GM19043 (cell line): ENCODE measurements around the gene PTPN2.
A peak's percentile ranks its signal among the peaks of the same experiment; 100 is the strongest.

Experiments
- ATAC-seq: cut with Tn5 transposase; IDR thresholded peaks from one replicate; pipeline ENCODE4 v1.9.1; 2021; ENCODE audit warnings: low read depth; ENCODE audit not compliant: unreplicated experiment

Gene PTPN2

DNA sequence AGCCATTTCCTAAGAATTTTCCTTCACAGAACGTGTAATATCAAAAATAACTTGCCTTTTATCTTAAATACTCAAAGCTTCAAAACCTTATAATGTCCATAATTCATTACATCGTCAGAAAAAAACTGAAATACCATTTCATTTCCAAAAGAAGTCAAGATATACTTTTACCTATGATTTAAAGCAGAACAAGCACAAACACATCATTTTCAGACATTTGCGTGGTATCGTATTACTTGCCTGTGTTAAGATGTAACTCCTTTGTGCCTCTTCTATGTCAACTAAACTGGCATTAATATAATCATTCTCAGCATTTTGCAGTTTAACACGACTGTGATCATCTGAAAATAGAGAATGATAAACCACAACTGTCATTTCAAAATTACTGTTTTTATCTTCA, 47.5 kb downstream of the PTPN2 start:
- ATAC-seq: no peak

DNA sequence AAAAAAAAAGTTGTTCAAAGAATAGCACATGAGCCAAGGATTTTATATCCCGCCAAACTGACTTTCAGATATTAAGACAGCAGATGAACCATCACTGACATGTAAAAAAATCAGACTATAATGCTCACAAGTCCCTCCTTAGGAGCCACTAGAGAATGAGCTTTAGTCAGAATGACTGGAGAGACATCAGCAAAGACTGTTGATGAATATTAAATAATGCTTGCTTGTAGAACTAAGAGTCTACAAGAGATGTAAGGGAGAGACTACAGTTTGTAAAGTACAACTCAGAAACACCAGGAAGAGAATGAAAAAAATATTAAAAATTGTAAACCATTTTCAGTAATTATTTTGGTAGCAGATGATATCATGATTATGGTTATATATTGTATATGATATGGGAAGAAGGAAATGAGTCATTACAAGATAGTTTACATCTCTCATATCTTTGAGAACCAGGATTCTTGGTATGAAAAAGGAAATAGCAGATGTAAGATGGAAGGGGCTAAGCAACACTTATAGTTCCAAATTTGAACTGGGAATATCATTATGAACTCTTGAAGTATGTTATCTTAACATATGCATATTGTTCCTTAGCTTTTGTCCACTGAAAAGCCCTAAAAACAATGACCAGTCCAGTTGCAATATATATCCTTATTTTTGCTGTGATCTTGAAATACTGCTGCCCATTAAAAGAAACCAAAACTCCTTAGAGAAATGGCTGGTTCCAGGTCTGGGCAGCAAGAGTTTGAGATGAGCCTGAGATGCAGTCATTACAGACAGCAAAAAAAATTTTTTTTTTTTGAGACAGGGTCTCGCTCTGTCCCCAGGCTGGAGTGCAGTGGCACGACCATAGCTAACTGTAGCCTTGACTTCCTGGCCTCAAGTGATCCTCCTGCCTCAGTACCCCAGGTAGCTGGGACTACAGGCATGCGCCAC, 55.7 kb downstream of the PTPN2 start:
- no peak for ATAC-seq

DNA sequence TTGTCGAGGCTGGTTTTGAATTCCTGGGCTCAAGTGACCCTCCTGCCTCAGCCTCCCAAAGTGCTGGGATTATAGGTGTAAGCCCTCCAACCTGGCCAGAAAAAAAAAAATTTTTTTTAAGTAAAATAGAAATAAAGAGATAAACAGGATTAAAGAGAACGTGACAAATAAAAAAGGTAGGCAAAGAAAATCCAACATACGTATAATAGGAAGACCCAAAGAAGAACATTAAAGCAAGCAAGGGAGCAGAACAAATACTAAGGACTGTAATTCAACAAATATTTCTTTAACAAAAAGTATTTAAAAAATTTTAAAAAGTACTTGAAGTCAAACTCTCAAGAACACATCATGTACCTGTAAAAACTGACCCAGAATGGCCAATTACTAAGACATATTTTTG, 56.4 kb downstream of the PTPN2 start:
- no peak for ATAC-seq

DNA sequence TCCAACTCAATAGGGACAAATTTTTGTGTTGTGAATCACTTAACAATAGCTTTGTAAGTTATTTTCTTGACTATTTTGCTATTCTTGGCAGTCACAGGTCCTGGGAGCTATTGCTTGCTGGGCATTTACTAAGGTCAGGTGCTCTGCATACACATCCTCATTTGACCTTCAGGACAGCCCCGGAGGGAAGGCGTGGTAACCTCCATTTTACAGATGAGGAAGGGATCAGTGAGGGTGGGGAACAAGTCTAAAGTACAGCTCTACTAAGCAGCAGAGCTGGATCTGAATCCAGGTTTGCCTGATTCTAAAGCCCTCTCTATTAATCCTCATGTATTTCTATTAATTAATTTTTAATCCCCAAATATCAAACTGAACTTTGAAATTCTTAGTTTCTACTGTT, 58.8 kb downstream of the PTPN2 start:
- ATAC-seq: no peak

DNA sequence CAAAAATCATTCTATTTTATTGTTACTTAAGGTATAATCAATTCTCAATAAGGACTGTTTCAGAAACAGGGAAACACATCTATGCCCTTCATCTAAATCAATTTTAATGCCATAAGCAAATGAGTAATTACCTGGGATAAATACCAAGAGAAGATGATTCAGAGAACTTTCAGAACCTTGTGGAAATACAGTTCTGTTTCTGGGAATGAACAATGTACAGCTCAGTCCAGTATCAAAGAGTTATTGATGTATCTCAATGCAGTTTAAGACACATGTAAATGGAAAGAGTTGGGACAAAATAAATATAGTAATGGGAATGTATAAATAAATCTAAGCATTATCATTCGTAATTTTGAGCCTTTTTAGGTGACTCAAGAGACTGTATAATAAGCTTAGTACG, 60.1 kb downstream of the PTPN2 start:
- no peak for ATAC-seq

DNA sequence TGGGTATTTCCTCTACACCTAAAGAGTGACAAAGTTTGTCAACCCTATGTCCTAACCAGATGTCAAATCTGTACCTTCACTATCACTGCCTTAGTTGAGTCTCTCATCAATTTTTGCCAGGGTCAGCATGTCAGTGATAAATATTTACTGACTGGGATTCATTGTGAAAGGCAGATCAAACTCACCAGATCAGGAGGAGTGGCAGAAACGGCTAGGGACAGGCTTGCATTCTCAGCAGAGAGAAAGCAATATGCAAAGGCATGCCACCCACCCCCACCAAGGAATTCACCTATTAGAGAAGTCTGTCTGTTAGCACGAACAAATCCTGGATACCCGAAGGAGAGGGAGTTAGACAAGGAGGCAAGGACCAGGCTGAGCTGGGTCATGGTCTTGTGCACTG, 62.6 kb downstream of the PTPN2 start:
- ATAC-seq: no peak

DNA sequence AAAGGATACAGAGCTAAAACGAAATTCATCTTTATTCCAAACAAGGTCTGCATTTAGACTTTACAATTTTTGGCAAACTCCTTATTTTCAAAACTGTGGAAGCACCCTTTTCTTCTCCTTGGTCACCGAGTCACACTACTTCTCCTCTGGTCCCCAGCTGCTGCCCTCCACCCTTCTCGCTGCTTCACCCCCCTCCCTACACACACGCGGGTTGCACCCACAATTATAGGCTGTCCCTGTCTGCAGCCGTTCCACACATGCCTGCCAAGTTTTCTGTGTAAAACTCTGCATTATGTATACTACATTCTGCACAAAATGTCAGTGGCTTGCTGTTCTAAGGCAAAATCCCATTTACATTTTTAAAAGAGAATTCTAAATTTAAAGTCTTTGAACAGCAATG, 63.5 kb downstream of the PTPN2 start:
- no peak for ATAC-seq

DNA sequence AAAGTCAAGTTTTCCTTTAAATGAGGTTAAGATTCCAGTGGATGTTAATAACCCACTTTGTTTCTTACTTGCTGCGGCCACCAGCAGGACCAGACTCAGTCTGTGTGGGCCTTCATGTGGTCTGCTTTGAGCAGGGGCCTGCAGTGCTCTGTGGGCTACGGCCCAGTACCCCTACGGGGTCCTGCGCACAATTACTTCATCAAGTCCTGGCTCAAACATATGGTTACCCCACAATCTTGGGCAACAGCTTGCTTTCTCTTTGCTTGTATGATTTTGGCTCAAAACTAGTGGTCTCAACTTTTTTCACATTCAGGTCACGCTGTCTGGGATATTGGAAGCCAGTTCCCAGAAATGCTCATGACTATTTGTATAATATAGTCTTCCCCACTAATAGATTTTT, 64.2 kb downstream of the PTPN2 start:
- ATAC-seq: no peak

DNA sequence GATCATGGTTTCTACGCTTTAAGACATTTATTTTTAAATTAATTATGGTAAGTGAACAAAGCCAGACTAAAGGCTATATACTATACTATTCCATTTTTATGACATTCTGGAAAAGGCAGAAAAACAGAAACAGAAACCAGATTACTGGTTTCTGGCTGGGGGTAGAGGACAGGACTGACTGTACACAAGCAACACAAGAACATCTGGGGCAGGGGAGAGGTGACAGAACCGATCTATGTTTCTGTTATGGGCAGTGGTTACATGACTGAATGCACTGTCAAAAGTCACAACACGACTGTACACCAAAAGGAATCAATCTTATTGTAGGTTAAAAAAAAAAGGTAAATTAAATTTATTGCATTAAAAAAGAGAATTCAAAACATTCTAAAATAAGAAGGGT, 64.7 kb downstream of the PTPN2 start:
- ATAC-seq: peak; percentile 89

DNA sequence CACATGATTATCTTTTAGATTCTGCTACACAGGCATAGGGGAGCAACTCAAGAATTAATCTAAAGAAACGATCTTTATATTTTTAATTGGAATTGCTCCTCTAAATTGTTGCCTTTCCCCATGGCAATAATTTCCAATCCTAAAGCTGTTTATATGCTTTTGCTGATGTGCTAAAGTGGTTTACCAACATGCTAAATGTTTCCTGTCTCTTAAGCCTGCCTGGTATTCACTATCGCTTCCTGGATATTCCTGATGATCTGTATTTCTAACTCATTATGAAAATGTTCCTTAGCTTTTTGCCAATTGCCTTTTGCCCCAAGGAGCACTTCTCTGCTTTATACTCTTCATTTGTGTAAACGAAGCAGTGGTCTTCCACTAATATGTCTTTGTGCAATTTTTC, 65.8 kb downstream of the PTPN2 start:
- no peak for ATAC-seq

DNA sequence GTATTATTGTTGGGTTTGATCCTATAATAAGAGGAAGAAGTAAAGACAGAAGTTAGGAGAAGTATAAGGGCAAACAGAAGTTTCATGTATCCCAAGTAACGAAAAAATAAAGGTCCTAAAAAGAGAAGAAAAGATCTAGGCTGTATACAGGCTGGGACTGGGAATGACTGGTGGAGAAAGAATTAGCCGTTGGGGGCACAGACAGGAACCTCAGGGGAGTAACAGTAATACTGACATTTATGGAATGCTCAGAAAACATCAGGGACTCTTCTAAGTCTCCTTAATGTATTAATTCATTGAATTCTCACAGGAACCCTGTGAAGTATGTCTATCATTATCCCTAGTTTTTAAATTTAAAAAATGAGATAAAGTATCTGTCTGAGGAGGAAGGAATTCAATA, 67.6 kb downstream of the PTPN2 start:
- no peak for ATAC-seq

DNA sequence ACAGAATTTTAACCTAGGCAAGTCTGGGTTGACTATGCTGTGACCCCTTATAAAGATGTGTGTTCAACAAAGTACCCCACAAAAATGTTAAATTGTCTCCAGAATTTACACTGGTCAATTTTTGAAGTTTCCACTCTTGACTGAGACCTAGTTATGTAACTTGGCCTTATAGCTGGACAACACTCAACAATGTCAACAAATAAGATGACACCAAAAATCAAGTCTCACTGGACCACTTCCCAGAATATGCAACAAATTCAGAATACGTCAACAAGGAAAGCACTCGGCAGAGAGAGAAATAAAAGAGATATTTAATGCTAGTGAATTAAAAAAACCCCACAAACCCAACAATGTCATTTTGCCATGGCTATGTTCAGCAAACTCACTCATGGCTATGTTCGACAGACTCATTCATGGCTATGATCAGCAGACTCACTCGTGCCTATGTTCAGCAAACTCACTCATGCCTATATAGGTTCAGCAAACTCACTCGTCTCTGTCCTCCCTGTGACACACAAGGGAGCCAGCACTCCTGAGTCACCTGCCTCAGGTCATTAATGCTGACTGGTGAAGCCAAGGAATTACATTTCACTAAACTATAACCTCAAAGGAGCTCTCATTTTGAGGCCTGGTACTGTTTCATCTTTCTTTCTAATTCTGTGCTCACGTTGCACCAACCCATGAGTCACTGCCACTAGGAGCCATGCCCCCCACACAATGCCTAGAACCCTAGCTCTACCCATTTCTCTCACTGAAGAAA, 72.7 kb downstream of the PTPN2 start:
- no peak for ATAC-seq

DNA sequence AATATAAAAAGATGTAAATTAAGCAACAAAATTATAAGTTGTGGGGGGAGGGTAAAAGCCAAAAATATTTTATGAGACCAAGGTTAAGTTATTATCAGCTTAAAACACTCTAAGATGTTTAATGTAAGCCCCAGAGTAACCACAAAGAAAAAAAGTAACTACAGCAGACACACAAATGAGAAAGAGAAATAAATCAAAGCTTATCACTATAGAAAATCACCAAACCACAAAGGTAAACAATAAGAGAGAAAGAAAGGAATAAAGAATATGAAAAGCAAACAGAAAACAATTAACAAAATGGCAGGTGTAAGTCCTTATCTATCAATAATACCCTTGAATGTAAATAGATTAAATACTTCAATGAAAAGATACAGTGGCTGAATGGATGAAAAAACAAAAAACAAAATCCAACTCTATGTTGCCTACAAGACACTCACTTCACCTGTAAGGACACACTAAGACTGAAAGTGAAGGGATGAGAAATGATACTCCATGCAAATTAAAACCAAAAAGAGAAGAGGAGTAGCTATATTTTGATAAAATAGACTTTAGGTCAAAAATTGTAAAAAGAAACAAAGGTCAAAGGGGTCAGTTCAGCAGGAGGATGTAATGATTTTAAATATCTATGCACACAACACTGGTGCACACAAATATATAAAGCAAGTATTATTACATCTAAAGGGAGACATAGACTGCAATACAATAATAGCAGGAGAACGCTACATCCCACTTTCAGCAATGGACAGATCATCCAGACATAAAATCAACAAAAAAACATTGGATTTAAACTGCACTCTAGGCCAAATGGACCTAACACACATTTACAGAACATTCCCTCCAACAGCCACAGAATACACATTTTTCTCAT, 80.7 kb downstream of the PTPN2 start:
- no peak for ATAC-seq

DNA sequence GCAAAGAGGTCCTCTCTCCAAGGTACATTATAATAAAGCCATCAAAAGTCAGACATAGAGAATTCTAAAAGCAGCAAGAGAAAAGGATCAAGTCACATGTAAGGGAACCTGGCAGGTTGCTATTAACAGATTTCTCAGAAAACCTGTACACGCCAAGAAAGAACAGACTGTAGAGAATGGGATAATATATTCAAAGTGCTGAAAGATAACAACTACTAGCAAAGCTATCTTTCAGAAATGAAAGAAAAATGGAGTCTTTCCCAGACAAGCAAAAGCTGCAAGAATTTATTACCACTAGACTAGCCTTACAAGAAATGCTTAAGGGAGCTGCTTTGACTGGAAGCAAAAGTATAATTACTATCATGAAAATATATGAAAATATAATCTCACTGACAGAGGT, 81.5 kb downstream of the PTPN2 start:
- ATAC-seq: no peak

DNA sequence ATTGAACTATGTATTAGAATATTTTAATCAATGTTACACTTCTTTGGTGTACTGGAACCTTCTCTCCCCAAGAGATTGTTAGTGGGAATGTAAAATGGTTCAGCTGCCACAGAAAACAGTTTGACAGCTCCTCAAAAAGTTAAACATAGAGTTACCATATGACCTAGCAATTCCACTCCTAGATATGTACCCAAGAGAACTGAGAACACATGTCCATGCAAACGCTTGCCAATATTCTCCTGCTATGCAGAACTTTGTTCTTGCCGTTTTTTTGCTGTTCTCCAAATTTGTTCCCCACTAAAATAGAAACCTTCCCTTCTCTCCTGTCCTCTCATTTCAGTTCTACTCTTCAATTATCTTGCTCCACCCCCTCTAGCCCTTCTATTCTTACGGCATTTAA, 87.6 kb downstream of the PTPN2 start:
- ATAC-seq: no peak

DNA sequence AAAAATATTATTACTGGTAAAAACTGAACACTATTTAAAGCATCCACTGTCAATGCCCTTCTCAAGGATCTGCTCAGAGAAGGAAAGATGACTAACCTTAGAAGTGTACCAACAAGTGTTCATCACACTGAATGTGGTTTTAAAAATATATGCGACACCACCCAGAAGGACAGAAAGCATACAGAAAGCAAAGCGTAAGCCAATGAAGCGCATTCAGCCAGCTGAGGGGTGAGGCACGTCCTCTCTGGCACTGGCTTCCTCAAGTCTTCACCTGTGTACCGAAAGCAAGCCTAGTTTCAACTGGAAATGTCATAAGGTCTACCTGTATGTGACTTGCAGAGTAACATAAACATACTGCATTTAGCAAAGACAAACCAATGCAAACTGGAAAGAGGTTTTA, 92.4 kb downstream of the PTPN2 start:
- ATAC-seq: no peak

DNA sequence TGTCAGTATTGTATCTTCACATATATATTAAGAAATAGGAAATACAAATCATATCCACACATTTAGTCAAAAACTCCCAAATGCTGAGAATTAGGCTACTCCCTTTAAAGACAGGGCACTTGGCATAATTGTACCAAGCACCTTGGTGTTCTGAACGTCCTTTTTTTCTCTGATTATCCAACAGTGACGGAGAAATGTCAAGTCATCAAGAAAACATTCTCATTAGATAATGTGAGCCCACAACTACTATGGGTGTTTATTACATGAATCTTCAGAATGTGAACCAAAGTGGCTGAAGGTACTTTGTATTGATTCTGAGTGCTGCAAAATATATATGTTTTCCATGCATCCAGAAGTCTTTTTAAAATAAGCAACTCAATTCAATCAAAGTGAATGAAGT, 97.4 kb downstream of the PTPN2 start:
- ATAC-seq: no peak

DNA sequence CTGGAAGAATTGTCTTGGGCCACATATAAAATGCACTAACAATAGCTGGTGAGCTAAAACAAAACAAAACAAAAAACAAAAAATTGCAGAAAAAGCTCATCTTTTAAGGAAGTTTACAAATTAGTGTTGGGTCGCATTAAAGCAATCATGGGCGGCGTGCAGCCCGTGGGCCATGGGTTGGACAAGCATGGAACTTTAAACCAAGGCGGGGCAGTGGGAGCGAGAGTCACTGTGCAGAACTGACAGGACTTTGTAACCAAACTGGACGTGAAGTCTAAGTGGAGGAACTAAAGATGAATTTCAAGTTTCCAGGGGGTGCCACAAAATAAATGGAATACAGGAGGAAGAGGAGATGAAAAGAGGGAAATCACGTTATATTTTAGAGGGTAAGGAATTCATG, 100.5 kb downstream of the PTPN2 start:
- ATAC-seq: no peak

DNA sequence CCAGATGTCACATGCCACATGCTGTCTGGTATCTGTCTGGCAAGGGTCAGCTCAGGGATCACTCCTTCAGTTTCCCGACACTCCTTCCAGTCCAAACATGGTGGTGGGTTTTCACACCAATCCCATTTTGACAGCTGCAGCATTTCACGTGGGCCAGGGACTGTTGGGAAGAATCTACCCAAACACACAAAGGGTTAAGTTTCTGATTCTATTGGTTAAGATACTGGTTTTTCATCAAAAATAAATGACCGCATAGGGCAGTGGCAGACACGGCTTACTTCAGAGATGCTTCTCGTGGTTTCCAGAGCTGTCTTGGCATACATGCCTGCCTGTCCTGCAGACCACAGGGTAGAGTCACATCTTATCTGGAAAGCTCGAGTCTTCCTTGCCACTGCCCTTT, 101.5 kb downstream of the PTPN2 start:
- ATAC-seq: no peak

DNA sequence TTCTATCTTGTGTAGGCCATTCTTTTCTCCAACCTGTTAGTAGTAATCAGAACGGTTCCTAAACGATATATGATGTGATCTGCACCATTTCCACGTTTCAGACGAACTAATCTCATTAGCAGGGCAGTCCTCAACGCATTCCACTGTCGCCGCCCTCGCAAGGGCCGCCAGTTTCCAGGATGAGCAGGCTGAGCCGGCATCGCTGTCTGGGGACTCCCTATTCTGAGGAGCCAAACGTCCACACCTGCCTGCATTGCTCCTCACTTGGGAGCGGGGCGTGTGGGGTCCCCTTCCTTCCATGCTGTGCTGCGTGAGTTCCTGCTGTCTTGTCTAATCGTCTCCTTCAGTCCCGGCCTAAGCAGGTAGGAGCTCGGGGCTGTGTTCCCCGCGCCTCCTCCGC, 104.6 kb downstream of the PTPN2 start:
- no peak for ATAC-seq

DNA sequence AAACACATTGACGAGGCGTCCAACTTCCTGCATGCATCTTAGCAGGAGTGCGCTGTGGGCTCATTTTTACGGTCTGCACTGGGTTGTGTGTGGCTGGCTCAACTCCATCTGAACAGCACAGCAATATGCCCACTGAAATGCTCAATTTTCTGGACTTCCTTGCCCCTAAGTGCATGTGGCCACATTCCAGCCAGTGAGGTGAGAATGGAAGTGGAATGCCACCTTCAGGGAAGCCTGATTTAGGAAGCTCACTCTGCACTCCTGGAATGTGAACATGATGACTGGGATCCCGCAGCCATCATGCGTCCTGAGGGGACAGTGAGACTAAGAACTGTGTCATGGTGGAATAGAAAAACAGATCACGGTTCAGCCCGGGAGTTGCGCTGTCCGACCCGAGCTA, 105.0 kb downstream of the PTPN2 start:
- no peak for ATAC-seq
